HG02840 (cell line): ENCODE data around the gene PGAM2.

Source experiments
- ATAC-seq: cut with Tn5 transposase; IDR thresholded peaks from one replicate; pipeline ENCODE4 v1.9.1; 2021; ENCODE audit warnings: mild to moderate bottlenecking, moderate library complexity, moderate number of reproducible peaks; ENCODE audit not compliant: unreplicated experiment, low FRiP score

Gene PGAM2

DNA sequence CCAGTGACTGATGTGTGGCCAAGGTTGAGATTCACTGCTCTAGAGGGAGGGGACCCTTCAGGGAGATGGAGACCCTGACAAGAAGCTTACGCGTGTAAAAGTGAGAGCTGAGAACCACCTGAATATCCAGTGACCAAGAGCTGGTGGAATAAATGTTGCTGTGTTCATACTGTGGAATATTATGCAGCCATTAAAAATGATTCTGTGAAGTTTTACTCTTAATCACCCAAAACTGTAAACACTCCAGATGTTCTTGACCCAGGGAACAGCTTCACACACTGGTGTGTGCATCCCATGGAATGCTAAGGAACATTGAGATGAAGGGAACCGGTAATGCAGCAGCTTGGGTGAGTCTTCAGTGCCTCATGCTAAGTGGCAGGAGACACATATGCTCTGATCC lies 21.3 kb upstream of the PGAM2 start:
- no peak for ATAC-seq

DNA sequence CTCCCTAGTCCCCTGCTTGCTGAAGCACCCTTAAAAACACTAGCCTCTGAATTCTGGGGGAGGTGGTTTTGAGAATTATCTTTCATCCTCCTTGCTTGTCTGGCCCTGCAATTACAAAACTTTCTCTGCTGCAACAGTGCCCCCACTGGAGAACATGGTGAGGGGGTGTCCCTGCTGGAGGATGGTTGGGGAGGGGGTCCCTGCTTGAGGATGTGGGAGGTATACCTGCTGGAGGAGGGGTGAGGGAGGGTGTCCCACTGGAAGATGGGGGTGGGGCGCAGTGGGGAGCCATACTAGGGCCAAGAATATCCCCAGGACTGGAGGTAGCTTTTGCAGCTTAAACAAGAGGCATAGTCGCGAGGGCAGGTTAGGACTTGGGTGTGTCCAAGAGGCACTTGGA lies 20.2 kb upstream of the PGAM2 start:
- ATAC-seq, result no peak

DNA sequence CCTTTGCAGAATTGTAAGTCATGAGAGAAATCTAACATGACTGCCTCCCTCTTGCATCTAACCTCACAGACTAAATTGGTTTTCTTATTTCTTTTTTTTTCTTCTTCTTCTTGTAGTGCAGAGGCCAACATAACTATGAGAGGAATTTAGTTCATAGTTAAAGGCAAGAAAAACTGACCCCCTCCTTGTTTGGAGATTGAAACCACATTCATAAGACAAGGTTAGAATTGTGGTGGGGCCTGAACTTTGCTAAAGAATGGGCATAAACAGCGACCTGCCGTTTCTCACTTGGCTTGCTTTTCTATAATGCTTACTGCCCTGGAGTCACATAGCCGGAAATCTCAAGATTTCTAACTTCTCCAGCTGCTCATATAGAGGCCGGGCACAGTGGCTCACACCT lies 19.3 kb upstream of the PGAM2 start:
- no peak for ATAC-seq

DNA sequence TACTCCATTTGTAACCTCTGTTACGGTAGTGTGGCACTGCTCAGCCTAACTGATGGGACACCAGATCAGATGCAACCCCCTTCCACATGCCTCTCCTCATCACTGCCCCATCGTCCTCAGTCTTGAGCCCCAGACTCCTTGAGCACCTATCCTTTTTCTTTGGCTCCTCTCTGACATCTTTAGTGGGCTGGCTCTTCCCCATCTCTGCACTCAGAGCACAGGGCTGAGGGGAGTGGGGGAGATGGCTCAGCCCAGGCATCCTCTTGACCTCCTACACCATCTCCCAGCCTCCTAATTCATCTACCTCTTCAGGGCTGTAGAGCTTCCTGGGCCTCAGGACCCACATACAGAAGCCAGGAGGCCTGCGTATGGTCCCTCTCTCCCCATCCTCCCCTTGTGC lies 18.4 kb upstream of the PGAM2 start:
- ATAC-seq, result no peak

DNA sequence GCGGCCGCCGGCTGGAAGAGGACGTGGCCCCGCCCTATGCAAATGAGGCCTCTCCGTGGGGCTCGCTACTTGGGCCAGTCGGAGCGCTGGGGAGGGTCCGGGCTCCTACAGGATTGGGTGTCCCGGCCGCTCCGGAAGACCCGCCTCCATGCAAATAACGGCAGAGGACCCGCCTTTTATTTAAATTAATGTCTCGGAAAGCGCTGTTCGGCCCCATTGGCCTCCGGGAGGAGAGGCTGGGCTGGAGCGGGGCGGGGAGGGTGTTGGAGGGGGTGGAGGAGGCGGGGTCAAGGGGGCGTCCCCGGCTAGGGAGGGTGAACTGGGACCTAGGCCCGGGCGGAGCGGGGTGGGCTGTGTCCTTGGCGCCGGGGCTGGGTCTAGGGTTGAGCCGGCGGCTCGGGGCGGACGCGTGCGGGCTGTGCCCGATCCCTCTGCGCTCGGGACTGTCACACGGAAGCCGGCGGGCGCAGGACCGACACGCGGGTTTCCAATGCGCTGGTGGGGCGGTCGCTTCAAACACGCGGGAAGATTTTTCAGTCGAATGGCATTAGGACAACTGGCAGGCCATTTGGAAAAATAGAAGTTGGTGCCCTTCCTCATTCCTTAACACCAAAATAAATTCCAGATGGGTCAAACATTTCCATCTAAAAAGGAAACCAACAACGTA lies 17.3 kb upstream of the PGAM2 start:
- peak; percentile 91 for ATAC-seq

DNA sequence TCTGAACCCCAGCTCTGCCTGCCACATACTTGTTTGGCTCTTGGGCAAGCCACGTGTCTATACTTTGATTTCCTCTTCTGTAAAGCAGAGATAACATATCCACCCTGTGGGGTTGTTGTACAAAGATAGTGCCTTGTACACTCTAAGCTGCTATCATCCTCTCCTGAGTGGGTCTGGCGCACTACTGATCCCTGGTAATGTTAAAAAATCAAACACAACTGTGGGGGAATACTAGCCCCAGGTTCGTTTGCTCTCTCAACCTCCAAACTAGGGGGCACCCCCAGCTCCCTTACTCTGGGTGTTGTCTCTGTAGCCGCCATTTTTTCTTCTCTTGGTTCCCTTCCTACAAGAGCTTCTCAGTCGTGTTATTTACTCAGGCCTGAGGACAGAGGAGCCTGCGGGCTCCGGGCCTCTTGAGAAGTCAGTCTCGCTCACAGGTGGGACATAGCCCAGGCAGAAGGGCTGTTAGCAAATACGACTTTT lies 15.9 kb upstream of the PGAM2 start:
- no peak for ATAC-seq

DNA sequence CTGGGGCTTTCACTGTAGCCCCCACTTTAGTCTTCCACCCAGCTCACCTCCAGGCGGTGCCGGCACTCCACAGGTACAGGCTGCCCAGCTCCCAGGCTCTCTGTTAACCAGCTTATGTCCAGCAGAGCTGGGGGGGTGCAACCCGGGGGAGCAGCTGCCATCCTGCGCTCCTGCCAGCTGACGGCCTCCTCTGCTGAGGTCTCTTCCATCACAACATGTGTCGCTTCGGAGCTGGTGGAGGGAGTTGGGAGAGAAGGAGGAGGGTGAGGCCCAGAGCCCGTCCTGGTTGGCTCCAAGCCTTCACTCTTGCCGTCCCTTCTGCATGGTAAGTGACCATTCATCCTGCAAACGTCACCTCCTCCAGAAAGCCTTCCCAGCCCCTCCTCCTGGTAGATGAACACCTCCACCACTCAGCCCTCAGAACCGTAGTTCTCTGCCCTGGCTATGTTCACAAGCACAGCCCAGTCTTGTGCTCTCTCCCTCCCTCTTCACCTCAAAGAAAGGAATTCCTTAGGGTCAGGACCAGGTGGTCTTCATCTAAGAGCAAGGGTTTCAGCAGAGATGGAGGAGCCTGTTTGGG lies 15.4 kb upstream of the PGAM2 start:
- no peak for ATAC-seq

DNA sequence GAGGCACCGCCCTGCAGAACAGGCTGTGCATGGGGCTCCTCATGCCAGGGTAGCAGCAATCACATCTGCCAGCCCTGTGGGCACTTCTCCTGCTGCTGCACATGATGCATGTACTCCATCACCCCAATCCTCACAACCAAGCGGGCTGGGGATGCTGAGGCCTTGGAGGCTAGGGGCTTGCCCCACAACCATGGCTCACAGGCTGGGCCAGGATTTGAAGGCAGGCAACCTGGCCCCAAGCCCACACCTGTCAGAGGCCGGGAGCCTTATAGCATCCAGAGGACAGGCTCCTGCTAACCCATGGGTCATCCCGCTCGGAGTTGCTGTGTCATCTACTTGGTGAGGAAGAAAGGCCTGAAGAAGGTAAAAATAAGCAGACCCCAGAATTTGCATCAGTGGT lies 14.8 kb upstream of the PGAM2 start:
- ATAC-seq, result no peak

DNA sequence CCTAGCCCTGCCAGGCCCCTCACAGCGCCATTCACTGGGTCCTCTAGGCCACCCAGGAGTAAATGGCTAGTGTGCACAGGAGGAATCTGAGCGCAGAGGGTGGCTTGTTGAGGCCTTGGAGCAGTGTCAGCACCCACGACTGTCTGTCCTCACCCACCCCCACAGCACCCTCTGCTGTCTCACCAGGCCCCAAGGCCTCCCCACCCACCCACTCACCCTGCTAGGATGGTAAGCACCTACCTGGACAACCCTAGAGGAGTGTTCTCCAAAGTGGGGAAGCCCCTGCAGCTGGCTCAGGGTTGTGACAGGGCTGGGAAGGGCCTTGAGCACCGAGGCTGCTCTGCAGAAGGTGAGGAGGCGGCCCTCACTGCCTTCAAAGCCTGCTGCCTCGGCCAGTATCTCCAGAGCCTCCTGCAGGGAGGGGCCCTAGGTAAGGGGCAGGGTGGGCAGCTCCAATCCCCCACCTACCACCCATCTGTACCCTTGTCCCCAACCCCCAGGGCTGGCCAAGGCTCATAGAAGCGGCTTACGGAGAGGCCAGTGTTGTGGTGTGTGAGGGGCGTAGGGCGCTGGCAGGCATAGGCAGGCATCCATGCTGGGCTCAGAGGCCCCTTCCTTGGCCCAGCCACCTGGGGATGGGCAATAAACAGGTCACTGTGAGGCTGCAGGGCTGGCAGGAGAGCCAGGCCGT lies 14.1 kb upstream of the PGAM2 start:
- no peak for ATAC-seq

DNA sequence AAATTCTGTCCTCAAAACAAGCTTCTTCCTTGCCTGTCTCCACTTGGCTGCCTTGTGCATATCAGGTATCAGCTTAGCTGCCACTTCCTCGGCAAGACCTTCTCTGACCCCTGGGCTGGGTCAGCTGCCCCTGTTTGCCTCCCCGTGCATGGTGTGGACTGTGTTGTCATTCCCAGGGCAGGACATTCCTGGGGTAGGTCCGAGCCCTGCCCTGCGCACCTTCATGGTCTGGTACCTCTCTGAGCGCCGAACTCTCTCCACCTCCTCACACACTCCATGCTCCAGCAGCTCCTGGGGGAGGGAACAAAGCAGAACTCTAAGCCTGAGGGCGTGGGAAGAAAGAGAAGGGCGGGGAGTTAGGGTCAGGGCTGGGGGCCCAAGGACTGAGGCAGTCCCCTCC lies 13.2 kb upstream of the PGAM2 start:
- ATAC-seq, result no peak

DNA sequence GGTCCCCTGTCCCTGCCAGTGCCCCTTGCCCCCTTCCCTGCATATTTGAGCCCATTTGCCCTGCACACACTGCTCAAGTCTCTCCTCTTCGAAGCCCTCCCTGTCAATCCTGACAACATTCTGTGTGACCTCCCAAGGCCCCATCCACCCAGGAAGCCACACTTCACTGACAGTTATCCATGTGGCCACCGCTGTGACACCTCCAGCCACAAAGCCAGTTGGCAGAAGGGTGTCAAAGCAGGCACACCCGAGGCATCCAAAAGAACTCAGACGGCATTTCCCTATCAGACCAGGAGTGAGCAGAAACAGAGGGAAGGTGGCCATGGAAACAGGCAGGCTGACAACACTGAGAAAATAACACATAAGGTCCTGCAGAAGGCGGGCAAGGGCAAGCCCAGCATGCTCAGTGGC lies 12.3 kb upstream of the PGAM2 start:
- no peak for ATAC-seq

DNA sequence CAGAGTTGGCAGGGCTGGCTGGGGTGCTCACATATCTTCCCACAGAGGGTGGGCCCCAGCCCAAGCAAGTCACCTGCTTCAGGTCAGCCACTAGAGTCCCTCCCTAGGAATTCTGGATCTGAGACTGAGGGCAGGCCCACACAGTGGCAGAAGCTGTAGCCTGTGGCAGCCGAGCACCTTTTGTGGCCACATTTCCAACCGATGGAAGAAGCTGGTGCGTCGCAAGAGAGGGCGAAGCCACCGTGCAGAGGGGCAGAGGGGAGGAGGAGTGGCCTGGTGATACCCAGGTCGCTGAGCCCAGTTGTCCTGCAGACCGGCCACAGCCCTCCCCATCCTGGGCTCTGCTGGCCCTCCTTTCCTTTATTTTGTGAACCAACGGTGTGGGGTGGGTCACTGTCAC lies 11.7 kb upstream of the PGAM2 start:
- no peak for ATAC-seq

DNA sequence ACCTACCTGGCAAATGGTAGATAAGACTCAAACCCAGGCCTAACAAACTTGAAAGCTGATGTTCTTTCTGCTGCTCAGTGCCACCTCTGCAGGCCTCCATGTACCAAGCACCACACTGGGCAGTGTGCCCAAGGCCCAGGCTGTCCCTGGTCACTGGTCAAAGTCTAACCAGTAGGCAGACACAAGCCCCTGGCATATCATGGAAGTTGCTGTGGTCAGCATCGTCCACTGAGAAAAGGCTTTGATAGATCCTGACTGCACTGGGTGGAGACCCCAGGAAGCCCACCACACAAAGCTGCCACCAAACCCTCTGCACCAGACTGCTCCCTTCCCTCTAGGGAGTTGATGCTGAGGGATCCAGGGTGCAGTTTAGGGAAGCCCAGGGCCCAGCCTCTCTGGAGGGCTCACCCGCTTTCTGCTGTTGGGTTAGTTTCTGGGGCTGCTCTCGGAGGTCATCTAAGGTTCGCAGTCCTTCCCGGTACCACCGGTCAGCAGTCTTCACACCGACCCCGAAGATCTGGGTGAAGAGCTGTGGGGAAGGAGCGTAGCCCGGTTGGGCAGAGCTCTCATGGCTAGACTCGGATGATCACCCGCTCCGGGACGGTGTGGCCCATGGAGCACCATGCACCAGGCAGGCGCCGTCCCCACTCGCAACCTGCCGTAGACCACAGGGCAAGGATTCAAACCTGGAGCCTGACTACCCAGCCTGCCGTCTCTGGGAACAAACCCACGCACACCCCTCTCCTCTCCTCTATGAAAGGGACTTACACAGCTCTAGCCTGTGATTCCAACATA lies 10.9 kb upstream of the PGAM2 start:
- no peak for ATAC-seq

DNA sequence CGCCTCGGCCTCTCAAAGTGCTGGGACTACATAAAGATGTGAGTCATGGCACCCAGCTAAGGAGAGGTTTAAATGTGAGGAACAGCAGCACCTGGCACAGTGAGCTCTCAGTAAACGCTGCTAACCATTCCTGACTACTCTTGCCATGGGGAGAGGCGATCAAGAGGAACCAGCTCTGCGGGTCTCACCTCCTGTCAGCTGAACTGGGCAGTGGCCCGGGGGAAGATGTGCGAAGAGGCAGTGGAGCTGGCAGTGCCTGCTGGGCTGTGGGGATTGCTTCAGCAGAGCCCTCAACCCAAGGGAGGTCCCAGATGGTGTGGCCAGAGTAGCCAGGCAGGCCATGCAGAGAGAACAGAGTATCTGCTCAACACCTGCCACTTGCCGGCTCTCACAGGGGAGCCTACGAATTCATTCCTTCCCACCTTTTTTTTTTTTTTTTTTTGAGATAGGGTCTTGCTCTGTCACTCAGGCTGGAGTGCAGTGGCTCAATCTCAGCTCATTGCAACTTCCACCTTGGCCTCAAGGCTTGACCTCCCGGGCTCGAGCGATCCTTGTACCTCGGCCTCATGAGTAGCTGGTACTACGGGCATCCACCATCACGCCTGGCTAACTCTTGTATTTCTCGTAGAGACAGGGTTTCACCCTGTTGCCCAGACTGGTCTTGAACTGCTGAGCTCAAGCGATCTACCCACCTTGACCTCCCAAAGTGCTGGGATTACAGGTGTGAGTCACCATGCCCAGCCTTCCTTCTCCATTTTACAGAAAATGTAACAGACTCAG lies 10.1 kb upstream of the PGAM2 start:
- ATAC-seq, result no peak

DNA sequence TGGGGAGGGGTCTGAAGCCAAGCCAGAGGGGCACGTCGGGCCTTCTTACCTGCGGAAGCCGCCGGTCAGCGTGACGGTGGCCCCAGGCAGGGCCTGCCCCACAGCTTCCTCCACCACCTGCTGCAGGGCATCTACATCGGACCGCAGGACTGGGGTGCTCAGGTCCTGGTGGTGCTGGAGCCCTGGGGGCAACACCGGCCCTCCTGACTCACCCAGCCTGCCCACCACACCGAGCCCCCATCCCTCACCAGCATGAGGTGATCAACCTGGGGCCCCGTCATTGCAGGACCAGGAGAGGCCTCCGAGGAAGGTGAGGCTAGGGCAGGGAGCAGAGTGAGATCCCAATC lies 9.0 kb upstream of the PGAM2 start:
- no peak for ATAC-seq

DNA sequence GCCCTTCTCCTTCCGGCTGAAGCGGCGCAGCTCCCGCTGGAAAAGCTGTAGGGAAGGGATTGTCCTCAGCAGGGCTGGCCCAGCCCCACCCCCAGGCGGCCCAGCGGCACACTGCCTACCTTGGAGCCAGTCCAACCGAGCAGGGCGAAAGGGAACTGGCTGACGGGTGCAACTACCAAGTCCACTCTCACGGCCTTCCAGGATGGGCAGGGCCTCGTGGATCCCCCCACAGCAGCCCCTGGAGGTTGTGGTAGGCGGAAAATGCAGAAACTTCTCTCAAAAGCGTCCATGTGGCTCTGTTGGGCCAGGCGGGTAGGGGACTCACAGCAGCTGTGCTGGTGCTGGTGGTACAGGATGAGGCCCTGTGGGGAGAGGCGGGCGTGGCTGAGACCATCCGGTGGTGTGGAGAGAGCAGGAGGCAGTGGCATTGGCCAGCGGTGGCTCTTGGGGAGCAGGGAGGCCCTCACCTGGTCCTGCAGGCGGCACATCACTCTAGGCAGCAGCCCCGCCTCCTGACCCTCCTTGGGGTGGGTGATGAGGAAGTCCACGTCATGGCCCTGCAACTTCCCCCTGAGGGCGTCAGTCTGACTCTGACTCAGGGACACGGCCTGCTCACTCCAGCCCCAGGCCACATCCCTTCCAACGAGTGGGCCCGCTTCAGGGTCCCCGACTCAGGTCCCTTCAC lies 8.4 kb upstream of the PGAM2 start:
- ATAC-seq, result no peak

DNA sequence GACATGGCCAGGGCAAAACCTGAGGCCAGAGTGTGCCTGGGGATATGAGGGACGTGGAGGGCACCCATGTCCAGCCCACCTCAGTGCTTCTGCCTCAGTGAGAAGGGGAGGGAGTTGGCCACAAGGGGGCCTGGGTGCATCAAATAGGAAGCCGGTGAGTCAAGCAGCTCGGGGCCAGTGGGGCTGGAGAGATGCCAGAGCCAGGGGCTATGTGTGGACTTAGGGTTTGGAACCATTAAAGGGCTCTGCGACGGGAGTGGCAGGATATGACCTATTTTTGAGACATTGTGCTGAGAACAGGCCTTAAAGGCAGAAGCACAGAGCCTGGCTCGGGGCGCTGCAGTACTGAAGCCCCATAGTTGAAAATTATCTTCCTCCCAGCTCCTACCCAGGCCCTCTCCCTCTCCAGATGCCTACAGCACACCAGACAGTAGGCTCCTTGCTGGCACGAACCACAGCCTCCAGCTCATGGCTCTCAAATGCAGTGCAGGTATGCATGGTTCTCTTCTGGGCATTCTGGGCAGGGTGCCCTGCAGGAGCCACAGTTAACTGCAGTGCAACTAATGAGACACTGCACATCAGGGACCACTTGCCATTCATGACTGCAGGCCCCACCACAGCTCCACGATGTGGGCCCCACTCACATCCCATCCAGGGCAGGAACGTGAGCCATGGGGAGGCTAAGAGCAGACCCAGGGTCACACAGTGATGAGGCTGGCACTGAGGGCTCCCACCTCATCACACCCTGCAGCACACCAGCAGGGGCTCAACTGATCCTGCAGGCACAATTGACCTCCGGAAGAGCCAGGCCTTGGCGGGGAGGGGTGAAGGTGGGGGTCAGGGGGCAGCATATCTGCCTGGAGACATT lies 7.2 kb upstream of the PGAM2 start:
- no peak for ATAC-seq

DNA sequence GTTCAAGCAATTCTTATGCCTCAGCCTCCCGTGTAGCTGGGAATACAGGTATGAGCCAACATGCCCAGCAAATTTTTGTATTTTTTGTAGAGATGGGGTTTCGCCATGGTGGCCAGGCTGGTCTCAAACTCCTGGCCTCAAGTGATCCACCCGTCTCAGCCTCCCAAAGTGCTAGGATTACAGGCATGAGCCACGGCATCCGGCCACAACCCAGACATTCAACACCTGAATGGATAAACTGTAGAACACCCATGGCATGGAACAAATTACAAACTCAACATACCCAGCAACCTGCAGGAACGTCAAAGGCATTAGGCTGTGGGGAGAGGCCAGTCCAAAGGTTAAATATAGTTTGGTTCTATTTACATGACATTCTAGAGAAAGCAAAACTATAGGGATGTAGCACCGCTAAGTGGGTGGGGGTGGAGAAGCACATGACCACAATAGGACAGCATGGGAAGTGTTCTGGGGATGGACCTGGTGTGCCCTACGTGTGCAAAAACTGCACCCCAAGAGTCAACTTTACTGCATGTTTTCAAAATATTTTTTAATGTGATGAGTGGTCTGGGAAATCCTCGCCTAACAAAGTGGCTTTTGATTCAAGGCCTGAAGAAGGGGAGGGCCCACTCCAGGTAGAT lies 6.5 kb upstream of the PGAM2 start:
- ATAC-seq, result no peak

DNA sequence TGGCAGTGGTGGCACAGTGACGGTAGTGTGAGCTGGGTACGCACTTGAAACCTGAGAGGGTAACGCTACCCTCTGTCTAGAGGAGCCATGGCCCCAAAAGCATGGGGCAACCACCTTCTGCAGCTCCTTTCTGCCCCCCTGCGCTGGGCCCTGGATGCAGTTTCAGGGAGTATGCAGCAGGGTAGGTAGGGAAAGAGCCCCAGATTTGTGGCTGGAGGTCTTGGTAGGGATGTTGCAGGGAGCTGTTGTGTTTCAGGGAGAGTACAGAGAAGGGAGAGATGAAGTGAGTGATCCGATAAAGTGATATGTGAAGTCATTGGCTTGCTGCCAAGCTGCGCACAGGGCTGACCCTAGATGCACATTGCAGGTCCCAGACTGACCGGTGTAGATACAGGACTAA lies 2.7 kb upstream of the PGAM2 start:
- no peak for ATAC-seq
